NCI-H146 treated with DMSO at 0.1 percent for 48 hours (cell line): ENCODE results near the gene CHN1.

Experiments used
- DNase-seq: peaks from one replicate; lab custom pipeline; 2025; ENCODE audit not compliant: unreplicated experiment; lab: John Stamatoyannopoulos, UW

CHN1 gene, protein sequence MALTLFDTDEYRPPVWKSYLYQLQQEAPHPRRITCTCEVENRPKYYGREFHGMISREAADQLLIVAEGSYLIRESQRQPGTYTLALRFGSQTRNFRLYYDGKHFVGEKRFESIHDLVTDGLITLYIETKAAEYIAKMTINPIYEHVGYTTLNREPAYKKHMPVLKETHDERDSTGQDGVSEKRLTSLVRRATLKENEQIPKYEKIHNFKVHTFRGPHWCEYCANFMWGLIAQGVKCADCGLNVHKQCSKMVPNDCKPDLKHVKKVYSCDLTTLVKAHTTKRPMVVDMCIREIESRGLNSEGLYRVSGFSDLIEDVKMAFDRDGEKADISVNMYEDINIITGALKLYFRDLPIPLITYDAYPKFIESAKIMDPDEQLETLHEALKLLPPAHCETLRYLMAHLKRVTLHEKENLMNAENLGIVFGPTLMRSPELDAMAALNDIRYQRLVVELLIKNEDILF

DNA sequence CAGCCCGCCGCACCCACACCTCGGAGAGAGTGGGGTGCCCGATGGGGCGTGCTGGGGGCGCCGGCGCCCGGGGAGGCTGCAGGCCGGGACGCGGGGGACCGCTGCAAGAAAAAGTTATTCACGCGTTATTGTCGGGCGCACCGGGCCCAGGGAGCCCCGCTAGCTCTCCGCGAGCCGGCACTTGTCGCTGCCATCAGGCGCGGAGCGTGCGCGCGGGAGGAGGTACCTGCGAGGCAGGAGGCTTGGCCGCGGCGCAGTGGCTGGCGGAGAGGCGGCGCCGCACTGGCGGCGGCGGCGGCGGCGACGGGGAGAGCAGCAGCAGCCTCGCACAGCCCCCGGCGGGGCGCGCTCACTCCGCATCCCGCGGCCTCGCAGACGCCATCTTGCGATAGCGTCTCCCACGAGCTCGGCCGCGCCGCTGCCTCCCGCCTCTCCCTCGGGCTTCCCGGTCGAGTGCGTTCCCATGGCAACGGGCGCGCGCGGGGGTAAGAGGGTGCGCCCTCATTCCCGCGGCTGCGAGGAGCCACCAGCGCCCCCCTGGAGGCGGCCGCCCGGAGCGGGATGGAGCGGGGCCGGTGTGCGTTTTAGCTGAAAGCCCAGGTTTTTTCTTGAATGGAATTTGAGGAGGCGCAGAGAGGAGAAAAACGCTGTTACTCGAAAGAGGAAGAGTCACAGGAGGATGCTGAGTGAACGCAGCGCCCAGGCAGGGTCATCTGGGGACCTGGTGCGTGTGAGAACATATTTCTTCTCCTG lies at the start of gene CHN1:
CHN1 (minus strand) TSS at position 402 of the 753 bp plus-strand sequence. CDS start 469 bp downstream, outside the sequence.
- DNase-seq: peak; percentile 72

DNA sequence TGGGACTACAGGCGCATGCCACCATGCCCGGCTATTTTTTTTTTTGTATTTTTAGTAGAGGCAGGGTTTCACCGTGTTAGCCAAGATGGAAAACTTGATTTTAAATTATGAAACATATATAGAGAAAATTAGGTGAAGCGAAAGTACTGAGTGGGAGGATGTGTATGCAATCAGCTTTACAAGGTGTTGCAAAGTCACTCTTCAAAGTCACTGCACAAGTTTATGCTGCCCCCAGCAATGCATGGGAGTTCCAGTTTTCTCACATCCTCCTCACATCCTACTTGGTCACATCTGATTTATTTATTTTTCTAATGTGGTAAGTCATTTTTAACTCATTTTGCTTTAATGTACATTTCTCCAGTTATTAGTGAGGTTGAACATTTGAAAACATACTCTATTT lies 49.2 kb upstream of the CHN1 start:
- DNase-seq: no peak

DNA sequence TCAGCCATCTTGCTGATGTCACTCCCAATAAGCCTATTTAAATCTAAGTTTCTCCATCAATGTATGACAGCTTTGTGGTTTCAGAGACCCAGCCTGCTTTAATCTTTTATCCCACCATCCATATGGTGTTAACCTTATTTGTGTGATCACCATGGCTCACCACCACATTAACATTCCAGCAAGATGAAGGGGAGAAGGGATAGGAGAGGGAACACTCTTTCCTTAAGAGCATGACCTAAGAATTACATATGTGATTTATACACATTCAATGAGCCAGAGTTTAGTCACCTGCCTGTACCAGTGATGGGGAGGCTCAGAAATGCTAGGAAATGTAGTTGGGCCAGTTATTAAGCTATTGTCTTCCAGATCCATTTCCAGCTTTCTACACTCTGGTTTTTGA lies 44.5 kb upstream of the CHN1 start:
- no peak for DNase-seq

DNA sequence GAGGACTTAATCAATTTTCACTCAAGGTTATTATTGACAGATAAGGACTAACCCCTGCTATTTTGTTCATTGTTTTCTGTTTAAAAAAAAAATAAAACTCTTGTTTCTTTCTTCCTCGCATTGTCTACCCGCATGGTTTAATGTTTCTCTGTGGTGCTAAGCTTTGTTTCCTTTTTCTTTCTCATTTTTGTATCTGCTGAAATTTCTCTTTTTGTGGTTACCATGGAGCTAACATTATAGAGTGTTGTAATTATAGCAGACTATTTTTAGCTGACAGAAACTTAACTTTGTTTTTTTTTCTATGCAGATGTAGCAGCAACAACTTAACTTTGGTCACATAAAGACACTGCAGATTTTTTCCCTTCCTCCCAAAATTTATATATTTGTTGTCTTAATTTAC lies 43.1 kb upstream of the CHN1 start:
- no peak for DNase-seq

DNA sequence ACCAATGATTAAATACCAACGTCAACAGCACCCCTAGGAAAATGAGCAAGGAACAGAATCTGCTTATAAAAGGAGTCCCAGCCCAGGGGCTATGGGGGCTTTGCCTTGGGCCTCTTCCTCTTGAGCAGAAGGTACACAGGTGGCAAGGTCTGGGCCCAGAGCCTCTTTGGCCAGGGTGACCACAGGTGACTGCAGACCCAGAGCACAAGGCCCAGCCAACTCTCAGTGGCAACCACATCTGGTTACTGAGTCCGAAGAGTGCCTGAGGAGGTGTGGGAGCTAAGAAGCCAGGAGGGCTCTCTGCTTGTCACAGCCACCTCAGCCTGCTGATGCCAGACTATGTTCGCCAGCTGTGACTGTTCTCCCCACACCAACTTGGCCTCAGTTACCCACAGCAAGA lies 34.3 kb upstream of the CHN1 start:
- no peak for DNase-seq

DNA sequence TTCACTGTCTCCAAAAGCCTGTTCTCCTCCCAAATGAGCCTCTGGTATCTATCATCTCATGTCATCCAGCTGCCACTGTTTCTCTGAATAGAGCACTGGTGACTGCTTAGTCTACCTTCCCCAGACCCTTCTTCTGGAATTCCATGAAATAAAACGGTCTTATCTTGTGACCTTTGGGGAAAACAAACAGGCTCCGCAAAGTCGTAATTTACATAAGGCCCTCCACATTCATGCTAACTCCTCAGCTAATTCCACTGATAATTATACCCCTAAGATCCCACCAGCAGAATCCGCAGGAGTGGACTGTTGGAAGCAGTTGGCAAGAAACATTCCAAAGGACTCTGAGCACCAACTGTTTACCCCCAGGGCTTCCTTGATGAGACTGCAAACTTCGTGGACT lies 33.9 kb upstream of the CHN1 start:
- DNase-seq: no peak

DNA sequence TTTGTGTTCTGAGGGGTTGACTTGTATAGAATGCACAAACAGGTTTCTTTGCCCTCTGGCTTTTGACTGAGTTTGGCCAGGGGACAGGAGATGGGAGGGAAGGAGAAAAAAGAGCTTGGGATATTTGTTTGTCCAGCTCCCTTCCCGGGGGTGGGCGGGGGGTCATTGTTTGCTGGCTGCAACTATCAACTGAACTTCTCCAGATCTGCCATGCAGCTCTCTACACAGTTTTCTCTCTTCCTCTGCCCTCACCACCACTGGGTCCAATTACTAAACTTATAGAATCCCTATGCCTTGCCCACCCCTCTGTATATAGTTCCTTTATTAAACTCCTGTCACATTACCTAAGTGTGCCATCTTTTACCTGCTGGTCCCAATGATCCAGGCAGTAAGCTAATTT lies 32.8 kb upstream of the CHN1 start:
- no peak for DNase-seq

DNA sequence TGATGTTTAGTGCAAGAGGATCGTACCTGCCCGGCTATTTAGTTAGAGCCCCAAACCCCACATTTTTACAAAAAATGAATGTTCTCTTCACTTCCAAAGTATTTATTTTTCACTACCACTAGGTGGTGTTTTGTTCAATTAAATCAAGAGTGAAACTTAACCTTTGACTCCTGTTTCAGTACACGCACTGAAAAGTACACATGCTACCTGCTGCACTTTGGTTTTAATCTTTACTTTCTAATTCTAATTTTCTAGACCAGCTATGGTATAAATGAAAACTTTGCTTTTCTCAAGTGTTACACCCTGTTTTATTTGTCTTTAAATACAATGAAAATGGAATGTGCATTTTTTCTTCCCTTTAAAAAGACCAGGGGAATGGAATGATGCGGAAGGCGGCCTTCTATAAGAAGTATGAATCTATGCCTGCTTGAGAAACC lies 31.4 kb upstream of the CHN1 start:
- DNase-seq: no peak

DNA sequence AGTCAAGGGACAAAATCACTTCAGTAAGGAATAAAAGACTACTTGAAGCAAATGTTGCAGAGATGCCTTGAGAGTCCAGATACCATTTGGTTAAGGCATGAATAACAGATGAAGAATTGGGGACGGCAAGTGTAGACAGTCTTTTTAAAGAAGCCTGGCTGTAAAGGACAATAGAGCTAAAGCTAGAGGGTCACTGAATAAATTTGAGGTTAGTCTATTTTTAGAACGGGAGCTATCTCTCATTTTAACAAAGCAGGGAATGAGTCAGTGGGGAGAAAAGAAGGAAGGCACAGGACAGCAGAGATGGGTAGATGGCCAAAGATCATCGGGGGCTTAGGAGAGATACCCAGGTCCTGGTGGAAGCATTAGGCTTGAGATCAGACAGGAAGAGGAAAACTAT lies 30.6 kb upstream of the CHN1 start:
- DNase-seq: no peak

DNA sequence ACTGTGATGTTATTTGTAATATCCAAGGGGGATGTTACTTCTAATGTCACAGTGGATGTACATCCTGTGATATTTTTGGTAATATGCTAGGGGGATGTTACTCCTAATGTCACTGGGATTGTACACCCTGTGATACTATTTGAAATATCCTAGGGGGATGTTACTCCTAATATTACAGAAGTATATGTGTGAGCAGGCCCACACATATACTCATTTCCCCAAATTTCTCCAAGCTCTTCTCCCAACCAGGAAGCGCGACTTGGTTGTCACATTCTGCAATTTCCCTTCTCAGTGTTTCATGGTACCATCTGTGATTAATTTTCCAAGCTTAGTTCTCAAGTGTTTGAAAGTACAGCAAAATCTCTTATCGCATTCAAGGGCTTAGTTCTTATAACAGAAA lies 29.5 kb upstream of the CHN1 start:
- no peak for DNase-seq

DNA sequence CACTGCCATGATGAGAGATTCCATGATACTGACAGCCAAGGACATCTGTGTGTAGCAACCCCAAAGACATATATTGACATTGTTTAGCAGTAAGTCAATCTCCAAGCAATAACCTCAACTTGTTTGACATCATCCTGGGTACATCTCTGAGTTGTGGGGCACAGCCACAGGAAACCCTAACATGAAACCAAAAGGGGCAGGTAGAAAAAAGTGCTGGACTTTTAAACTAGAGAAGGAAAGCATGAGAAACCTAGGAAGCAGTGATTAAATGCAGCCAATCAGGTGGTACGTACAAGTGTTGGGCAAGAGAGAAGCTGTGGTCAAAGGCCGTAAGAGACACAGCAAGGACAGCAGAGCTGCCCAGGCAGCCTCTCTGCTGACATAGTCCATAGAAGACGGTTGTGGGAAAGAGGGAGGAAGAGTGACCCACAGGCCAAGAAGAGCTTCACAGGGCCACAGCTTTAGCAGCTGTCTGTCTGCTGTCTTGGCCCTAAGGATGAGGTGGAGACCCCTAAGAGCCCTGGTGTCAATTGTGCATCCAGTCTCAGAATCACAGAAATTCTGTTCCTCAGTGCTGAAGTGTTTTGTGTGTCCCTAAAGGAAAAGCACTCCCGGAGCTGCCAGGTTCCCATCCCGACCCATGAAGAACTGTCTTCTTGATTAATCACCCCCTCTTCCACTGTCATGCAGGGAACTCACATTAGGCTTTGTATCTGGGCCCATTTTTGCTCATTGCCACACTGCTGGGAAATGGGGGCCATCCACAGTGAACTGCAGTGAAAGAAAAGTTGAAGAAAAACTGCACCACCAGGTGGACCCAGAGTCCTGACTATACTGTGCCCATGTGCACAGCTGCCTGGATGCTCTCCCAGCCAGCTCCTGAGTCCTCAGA lies 25.4 kb upstream of the CHN1 start:
- no peak for DNase-seq

DNA sequence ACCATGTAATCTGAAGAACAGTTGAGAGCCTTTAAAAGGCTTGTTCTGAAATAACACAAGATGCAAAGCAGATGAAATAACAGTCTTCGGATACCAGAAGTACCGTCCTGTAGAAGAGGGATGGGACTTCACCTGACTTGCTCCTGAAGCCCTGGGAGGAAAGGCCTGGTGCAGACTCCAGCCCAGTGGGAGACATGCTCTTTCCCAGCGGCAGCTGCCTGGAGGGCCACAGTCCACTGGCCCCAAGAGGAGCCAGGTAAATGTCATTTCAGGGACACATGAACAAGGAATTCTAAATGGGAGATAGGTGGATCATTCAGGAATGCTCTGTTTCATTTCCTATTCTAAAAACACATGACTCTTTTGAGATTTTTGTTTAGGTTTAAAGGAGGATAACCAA lies 22.6 kb upstream of the CHN1 start:
- no peak for DNase-seq

DNA sequence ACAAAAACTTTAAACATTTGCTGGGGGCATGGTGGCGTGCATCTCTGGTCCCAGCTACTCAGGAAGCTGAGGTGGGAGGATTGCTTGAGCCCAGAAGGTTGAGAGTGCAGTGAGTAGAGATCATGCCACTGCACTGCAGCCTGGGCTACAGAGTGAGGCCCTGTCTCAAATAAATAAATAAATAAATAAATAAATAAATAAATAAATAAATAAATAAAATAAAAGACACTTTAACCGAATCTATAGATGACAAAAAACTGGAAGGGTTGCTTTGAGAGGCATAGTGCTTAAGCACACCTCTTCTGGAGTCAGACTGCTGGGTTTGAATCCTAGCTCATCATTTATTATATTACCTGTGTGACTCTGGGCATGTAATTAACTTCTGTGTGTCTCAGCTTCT lies 21.2 kb upstream of the CHN1 start:
- DNase-seq: no peak

DNA sequence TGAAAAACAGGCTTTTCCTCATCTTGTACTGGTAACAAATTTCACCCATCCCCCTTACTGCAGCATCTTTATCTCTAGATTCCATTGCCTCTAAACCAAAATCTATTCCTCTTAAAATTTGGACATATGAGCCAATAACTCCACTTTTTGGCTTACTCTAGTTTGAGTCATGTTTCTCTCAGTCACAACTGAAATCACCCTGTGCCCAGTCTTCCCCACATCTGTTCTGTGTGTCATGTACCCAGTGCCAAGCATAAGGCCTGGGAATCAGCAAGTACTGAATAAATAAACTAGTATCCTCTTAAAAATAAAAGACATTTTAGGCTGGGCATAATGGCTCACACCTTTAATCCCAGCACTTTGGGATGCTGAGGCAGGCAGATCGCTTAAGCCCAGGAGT lies 20.8 kb upstream of the CHN1 start:
- DNase-seq: no peak

DNA sequence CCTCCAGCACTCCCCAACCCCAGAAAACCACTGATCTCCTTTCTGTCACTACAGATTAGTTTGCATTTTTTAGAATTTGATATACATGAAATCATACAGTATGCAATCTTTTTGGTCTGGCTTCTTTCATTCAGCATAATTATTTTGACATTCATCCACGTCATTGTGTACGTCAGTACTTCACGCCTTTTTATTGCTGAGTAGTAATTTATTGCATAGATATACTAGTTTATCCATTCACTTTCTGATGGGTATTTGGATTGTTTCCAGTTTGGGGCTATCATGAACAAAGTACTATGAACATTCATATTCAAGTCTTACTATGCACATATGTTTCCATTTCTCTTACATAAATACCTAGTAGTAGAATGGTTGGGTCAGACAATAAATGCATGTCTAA lies 20.1 kb upstream of the CHN1 start:
- no peak for DNase-seq

DNA sequence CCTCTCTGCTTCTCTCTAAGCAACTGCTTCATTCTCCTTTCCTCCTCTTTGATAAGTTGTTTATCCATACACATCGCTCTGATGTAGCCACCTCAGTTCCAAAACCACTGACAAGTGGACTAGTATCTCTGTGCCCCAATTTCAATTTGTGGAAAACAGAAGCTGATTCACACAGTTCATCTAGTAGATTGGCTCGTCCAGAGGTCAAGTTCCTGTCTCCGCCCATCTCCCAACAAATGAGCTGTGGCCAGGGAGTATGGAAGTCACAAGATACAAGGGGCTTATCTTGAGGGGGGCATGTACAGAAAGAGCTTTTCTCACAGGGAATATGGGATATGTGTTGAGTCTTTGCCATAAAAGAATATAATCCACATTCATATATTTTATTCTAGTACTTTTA lies 17.7 kb upstream of the CHN1 start:
- no peak for DNase-seq

DNA sequence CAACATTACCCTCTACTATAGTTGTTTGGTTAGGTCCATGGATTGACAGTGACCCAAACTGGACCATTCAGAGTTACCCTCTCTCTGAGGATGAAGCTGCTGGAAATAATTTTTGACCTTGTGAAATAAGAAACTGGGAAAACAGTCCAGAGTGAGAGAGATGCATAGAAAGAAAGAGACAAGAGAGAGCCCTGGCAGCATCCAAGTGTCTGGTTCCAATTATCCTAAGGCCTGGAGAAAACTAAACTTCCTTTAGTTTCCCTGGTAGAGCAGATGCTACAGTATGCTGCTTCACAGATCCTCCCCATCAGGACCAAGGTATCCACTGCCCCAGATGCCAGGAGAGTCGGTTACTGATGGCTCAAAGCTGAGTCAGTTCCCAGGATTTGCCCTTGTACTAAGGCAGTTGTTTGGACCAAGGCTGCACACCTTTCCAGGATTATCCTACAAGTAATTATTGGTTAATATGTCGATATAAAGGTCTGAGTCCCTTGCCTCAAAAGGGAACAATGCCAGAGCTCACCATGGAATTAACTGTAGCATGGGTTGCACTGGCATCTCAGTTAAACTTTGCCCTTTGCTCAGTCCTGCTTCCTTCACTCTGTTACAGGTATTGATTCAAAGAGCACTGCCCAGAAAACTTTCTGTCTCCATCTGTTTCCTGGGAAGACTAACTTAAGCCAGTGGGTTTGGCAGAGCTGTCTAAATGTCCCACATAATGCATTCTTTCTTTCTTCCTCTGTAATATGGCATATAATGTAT lies 14.6 kb upstream of the CHN1 start:
- no peak for DNase-seq

DNA sequence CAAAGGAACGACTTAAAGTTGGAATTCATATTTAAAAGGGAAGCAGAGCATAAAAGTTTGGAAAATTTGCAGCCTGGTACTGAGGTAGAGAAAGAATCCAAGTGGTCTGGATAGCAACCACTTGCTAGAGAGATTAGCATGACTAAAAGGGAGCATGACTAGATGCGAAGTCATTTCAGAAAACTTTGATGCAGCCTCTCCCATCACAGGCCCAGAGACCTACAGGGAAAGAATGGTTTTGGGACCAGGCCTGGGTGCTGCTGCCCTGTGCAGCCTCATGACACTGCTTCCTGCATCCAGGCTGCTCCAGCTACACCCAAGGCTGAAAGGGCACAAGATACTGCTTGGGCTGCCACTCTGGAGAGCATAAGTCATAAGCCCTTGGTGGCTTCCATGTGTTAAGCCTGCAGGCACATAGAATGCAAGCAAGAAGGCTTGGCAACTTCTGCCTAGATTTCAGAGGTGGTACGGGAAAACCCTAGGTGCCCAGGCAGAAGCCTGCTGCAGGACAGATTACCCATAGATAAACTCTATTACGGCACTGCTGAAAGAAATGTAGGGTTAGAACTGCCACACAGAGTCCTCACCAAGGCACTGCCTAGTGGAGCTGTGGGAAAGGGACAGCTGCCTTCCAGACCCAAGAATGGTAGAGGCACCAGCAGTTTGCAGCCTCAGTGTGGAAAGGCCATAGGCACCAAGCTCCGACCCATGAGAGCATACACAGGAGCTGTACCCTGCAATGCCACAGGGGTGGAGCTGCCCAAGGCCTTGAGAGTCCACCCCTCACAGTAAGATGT lies 12.6 kb upstream of the CHN1 start:
- DNase-seq: no peak

DNA sequence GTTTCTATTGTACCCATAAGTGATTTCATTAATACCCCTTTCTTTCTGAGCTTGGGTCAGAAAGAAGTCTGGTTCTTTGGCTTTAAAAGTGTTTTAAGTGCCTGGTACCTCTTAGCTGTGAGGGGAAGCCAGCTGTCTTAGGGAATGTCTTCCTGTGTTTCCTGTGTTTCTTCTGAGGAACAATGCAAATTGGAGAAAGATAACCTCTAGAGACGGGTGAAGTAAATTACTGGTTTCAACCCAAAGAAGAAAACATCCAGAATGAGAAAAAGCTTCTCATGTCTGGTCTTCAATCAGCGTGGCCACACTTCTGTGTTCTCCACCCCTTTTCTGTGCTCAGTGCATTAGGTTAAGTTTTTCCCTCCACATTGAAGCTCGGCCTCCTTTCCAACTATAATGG lies 10.2 kb upstream of the CHN1 start:
- DNase-seq: no peak

DNA sequence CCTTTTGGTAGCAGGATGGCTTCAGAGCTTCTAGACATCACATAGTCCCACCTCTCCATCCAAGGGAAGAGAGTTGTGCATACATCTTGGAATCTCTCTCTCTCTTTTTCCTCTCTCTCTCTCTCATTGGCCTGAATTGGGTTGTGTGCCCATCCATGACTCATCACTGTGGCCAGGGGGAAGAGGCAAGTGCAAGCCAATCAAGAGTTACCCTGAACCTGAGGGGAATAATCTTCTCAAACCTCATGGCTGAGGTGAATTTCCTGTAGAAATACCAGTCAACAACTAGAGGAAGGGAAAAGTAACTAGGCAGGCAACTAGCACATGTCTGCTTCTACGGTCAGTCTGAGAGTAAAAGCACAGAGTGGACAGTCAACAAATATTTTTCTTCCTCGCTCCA lies 7.3 kb upstream of the CHN1 start:
- no peak for DNase-seq
